SJSA1 (cell line): ENCODE results near the gene EVC. TPM values are rescaled to one million over a fixed set of nuclear protein-coding genes. Genes with fewer than 3 reads are reported as not detected.
"Not testable (repeated sequence)": the region's sequence is repeated elsewhere in the genome, so short reads cannot be mapped to it uniquely, and the experiment has no call there.

Experiments used
- DNase-seq, 2 experiments: peaks; one replicate each; pipeline ENCODE4 v3.0.0-alpha.2; 2015 to 2020; ENCODE audit warnings: low spot score in 2 of 2, low read depth in 1 of 2
- H3K27ac ChIP-seq: fragments of 250-450 bp; sonication (Bioruptor Pico); 2 replicates; pipeline ENCODE4 v1.5.1; 2020; ENCODE audit warnings: mild to moderate bottlenecking, moderate library complexity
- H3K27me3 ChIP-seq: fragments of 250-450 bp; sonication (Bioruptor Pico); replicated peaks from 2 replicates; pipeline ENCODE4 v1.5.1; 2020; ENCODE audit warnings: mild to moderate bottlenecking, moderate library complexity
- H3K36me3 ChIP-seq: fragments of 250-450 bp; sonication (Bioruptor Pico); 2 replicates; pipeline ENCODE4 v1.5.1; 2020; ENCODE audit warnings: mild to moderate bottlenecking
- H3K4me1 ChIP-seq: fragments of 250-450 bp; sonication (Bioruptor Pico); replicated peaks from 2 replicates; pipeline ENCODE4 v1.6.1; 2021; ENCODE audit warnings: mild to moderate bottlenecking
- H3K4me3 ChIP-seq: fragments of 250-450 bp; sonication (Bioruptor Pico); 2 replicates; pipeline ENCODE4 v1.5.1; 2020; ENCODE audit warnings: mild to moderate bottlenecking
- H3K9me3 ChIP-seq: fragments of 250-450 bp; sonication (Bioruptor Pico); replicated peaks from 2 replicates; pipeline ENCODE4 v1.5.1; 2020; ENCODE audit warnings: mild to moderate bottlenecking
- total RNA-seq: library from RNA; depleted of rRNA; stranded (reverse); fragments of >200 nt; shearing (Covaris generic); gene quantifications from 2 replicates; pipeline ENCODE4 v1.2.3, GENCODE V29; 2014

The EVC gene
- total RNA-seq, 1 experiment from 2014 or later = 10.0 TPM

DNA sequence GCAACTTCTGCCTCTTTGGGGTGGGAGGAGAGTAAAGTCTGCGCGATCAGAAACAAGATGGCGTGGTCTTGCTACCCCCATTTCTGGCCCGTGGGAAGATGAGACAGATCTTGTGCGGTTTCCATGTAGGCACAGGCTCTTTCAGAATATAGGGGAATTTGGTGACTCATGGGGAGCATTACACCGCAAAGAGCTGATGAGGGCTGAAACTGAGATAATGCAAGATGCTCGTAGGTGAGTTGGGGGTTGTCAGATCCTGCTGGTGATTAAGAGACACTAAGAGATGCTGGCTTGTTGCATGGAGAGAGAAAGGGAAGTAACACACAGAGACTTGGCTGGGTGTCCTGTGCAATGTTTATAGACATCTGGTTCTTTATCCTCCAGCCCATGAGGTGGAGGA lies 1.5 kb downstream of the EVC start:
- peaks cover 29% of the 10 kb centered on the region for H3K4me1 ChIP-seq
- peaks cover 4% of the 10 kb centered on the region for H3K36me3 ChIP-seq
- H3K27ac ChIP-seq = peak overlapping the region; percentile 74; the same call in 1 of the 2 replicates
- H3K4me3 ChIP-seq = no peak overlapping the region; the same call in 1 of the 2 replicates
- H3K9me3 ChIP-seq = no peaks in the 10 kb centered on the region
- no peaks in the 10 kb centered on the region for H3K27me3 ChIP-seq
- peak in 1 of 2 experiments; percentile 15 for DNase-seq

DNA sequence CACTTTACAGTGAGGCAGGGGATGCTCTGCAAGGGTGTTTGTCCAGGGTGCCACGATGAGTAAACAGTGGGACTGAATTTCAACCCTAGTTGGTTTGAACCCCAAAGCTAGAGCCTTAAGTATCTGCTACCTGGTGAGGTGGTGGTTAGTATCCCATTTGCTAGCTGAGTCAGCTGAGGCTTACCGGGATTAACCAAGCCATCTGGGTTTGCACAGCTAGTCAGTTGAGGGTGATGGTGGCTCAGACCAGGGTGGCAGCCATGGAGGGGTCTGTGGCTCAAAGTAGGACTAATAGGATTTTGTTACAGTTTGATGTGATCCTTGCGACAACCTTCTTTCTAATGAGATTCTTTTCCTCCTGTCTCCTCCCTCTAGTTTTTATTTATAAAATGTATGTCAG lies 1.9 kb downstream of the EVC start:
- Histone ChIP-seq H3K9me3 (no peaks in the 10 kb centered on the region), H3K4me3 (no peak overlapping the region), H3K36me3 (peaks cover 4% of the 10 kb centered on the region), H3K4me1 (peaks cover 25% of the 10 kb centered on the region), H3K27me3 (no peaks in the 10 kb centered on the region), H3K27ac (no peak overlapping the region)
- DNase-seq = no peak

DNA sequence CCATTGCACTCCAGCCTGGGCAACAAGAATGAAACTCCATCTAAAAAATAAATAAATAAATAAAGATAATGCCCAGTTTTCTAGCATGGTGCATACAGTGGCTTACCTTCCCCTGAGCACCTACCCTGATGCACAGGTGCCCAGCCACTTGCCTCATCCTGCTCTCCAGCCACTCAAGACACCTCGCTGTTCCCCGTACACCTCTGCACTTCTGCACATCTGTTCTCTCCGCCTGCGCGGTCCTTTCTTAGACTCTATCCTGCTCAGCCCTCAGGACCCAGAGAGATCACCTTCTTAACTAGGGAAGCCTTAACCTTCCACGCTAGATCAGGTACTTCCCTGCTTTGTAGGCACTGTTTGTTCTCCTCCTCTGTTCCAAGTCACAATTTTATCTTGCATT lies 2.9 kb downstream of the EVC start:
- H3K36me3 ChIP-seq = peaks cover 4% of the 10 kb centered on the region
- no peak overlapping the region for H3K27ac ChIP-seq
- no peaks in the 10 kb centered on the region for H3K9me3 ChIP-seq
- H3K4me1 ChIP-seq = peaks cover 20% of the 10 kb centered on the region
- no peaks in the 10 kb centered on the region for H3K27me3 ChIP-seq
- DNase-seq = no peak
- H3K4me3 ChIP-seq = no peak overlapping the region

DNA sequence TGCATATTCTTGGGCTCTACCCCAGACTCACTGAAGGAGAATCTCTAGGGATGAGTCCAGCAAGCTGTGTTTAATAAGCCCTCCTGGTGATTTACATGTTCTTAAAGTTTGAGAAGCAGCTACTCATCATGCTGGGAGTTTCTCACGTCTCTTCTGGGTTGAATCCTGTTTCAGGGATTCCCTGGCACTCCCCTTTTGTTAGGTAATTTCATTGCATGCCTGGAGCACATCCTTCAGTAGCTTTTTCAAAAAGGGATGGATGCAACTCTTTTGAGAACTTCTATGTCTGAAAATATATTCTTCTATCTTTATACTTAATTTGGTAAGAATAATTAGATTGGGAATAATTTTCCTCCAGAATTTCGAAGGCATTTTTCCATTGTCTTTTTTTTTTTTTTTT lies 4.4 kb downstream of the EVC start:
- peaks cover 32% of the 10 kb centered on the region for H3K4me1 ChIP-seq
- no peak for DNase-seq

DNA sequence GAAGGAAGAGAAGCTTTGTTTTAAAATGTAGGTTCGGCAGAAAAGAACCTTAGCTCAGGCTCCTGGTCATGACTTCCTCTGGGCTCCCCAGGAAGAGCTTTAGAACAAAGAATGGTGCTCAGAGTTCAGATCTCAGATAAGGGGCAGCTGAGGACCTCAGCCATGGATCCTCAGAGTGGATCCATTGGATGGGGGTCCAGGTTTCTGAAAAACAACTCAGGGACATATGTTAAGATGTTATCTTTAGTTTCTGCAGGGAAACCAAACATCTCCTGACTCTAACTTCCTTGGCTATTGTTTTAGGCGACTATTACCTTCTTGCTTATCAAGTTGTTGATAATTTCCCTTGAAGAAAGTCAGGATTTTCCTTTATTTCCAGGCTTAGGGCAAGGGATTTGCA lies 5.4 kb downstream of the EVC start:
- H3K27me3 ChIP-seq = no peaks in the 10 kb centered on the region
- DNase-seq = no peak
- no peak overlapping the region for H3K27ac ChIP-seq

More for the DNA sequence above, 4.4 kb downstream of the EVC start:
- Histone ChIP-seq H3K4me3 (no peak overlapping the region), H3K36me3 (peaks cover 4% of the 10 kb centered on the region), H3K9me3 (no peaks in the 10 kb centered on the region), H3K27ac (no peak overlapping the region), H3K27me3 (no peaks in the 10 kb centered on the region)

DNA sequence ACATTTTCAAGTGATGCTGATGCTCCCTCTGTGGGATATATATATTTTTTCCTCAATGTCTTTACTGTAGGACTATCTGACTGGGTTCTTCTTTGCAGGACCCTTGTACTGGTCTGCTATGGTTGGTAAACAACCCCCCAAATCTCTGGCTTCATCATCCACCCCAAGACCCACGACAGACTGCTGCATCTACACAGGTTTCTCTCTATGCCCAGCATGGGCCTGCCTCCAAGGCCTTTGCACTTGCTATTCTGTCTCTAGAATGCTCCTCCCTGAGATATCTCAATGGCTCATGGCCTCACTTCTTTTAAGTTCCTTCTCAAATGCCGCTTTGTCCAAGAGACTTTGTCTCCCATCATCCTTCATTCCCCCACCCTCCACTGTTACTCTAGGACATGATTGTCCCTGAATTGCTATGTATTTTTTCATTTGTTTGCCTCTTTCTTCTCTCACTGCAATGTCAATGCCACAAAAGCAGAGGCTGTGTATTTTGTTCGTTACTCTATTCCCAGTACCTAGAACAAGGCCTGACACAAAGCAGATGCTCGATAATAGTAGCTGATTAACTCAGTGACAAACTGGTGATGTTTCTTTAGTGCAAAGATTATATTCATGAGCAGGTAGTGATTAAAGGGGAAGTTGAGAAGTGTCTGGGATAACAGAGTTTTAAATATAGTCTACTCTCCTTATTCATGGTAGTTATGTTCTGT lies 6.6 kb downstream of the EVC start:
- no peak overlapping the region for H3K4me3 ChIP-seq
- H3K4me1 ChIP-seq = peaks cover 29% of the 10 kb centered on the region
- peaks cover 12% of the 10 kb centered on the region for H3K36me3 ChIP-seq
- no peaks in the 10 kb centered on the region for H3K27me3 ChIP-seq
- H3K27ac ChIP-seq = no peak overlapping the region
- H3K9me3 ChIP-seq = no peaks in the 10 kb centered on the region
- no peak for DNase-seq

More for the DNA sequence above, 5.4 kb downstream of the EVC start:
- H3K9me3 ChIP-seq = no peaks in the 10 kb centered on the region
- peaks cover 12% of the 10 kb centered on the region for H3K36me3 ChIP-seq
- peaks cover 27% of the 10 kb centered on the region for H3K4me1 ChIP-seq
- H3K4me3 ChIP-seq = no peak overlapping the region

DNA sequence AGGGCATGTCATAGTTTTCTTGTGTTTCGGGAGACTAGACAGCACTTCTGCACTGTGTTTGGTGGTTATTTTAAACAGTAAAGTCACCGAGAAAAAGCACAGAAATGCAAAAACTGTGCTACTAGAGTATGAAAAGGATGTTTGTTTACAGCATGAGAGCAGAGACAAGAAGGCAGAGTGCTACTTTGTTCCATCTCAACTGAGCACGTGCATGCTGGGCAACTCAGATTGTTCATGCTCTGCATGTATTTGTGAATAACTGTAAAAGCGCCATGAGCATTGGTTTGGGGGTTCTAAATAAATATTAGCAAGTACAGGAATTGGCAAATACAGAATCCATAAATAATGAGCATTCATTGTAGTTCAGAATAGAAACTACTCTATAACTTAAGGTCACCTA lies 7.4 kb downstream of the EVC start:
- no peak for DNase-seq
- Histone ChIP-seq H3K27me3 (no peaks in the 10 kb centered on the region), H3K4me1 (peaks cover 28% of the 10 kb centered on the region), H3K27ac (no peak overlapping the region), H3K9me3 (no peaks in the 10 kb centered on the region), H3K36me3 (peaks cover 12% of the 10 kb centered on the region), H3K4me3 (no peak overlapping the region)

DNA sequence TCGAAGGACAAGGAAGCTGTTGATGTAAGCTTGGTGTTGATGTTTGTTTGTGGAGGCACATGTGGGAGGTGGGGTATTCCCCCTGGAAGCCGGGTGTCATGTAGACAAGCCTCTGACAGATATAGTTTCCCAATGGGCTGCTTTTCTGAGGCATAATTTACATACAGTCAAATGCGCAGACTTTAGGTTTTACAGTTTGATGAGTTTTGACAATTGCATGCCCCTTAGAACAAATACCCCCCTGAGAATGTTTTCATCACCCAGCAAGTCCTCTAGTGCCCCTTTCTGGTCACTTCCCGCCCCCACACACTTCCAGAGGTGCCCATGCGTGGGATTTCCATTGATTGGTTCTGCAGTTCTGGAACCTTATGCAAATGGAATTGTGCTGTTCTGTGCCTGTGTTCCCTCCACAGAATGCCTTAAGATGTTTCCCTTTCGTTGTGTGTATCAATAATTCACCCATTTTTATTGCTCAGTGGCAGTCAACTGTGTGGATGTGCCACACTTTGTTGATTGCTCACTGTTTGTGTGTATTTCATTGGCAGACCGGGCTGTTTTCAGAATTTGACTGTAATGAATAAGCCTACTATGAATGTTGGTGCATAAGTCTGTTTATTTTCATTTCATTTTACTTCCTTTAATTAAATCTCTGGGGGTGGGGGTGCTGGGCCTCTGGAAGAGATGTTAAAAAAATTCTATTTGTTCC lies 8.5 kb downstream of the EVC start:
- no peaks in the 10 kb centered on the region for H3K27me3 ChIP-seq
- H3K27ac ChIP-seq = no peak overlapping the region
- H3K9me3 ChIP-seq = no peaks in the 10 kb centered on the region
- H3K36me3 ChIP-seq = peaks cover 12% of the 10 kb centered on the region
- peaks cover 28% of the 10 kb centered on the region for H3K4me1 ChIP-seq
- H3K4me3 ChIP-seq = no peak overlapping the region
- DNase-seq = peak in 1 of 2 experiments; percentile 19

DNA sequence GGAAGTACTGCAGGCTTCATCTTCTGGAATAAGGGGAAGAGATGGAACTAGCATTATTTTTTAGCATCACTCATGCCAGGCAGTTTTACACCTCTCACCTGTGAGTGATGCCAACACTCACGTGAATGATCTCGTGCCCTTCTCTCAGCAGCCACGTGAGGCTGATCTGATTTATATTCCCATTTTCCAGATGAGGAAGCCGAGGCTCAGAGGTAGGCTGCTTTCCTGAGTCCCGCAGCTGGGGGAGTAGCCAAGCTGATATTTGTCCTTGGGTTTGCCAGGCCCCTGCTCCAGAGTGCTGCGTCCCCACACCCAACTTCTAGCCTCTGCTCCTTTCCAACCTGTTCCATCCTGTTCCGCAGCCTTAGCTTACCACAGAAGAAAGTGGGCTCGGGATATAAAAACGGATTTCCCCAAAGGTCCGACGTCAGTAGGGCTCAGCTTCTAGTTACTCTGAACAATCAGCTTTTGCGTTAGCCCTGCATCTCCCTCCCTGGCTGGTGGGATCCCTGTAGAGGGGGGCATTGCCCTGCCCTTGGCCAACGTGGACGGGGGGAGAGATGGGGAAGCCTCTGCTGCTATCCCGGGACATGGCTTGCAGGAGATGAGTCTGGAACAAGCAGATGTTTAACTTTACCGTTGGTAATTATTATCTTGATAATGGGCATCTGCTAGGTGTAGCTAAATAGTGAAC lies 9.3 kb downstream of the EVC start:
- Histone ChIP-seq H3K9me3 (no peaks in the 10 kb centered on the region), H3K36me3 (peaks cover 9% of the 10 kb centered on the region), H3K4me3 (no peak overlapping the region), H3K4me1 (peaks cover 28% of the 10 kb centered on the region), H3K27me3 (no peaks in the 10 kb centered on the region), H3K27ac (no peak overlapping the region)
- DNase-seq = no peak

DNA sequence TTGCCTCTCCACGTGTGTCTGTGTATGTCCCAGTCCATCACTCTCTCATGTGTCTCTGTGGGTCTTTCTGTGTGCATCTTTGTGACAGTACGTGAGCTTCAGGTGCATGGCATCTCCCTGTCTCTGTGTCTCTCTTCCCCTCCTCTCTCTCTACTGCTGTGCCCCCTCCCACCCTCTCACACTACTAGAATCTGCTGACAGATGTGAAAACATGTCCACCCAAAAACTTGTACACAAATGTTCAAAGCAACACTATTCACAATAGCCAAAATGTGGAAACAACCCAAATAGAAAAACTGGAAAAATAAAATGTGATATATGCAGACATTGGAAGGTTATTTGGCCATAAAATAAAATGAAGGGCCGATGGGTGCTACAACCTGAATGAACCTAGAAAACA lies 10.0 kb downstream of the EVC start:
- H3K27ac ChIP-seq = no peak overlapping the region
- H3K4me1 ChIP-seq = peaks cover 28% of the 10 kb centered on the region
- no peak overlapping the region for H3K4me3 ChIP-seq
- no peak for DNase-seq
- peaks cover 8% of the 10 kb centered on the region; the same call in 1 of the 2 replicates for H3K36me3 ChIP-seq
- no peaks in the 10 kb centered on the region for H3K9me3 ChIP-seq
- H3K27me3 ChIP-seq = no peaks in the 10 kb centered on the region

DNA sequence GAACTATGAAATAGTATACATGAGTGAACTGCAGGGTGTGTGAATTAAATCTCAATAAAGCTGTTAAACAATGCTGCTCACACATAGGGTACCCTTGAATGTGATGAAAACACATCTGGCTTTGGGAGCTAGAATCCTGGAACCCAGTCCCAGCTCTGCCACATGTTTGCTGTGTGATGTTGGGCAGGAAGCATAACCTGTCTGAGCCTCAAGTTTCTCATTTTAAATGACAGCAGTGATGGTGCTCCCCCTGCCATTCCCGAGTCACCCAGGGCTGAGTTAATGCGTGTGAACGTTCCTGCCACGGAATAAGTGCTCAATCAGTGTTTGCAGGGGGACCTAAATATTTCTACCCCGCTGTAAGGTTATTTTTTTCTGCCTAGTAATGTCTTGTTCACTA lies 10.9 kb downstream of the EVC start:
- Histone ChIP-seq H3K9me3 (no peaks in the 10 kb centered on the region), H3K27ac (no peak overlapping the region), H3K4me3 (no peak overlapping the region), H3K36me3 (peaks cover 8% of the 10 kb centered on the region; the same call in 1 of the 2 replicates), H3K27me3 (no peaks in the 10 kb centered on the region), H3K4me1 (peaks cover 28% of the 10 kb centered on the region)
- DNase-seq = no peak

DNA sequence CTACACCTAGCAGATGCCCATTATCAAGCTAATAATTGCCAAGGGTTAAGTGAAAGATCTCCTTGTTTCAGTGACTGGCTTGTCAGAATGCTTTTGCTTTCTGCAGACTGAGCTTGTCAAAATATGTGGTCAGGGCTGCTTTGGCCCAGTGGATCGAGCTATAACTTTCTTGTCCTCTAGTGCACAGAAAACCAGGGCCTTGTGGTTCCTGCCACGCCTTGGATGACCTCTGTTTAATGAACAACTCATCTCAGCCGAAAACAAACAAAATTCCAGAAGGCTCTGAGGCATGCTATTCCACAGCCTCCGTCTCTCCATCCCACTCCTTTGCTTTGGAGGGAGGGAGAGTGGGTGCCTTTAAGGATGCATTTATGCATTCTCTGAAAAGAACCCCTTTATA lies 11.3 kb downstream of the EVC start:
- peak; percentile 28 to 53 for DNase-seq
- Histone ChIP-seq H3K4me1 (peaks cover 28% of the 10 kb centered on the region), H3K36me3 (peaks cover 8% of the 10 kb centered on the region; the same call in 1 of the 2 replicates), H3K27me3 (no peaks in the 10 kb centered on the region), H3K4me3 (no peak overlapping the region), H3K27ac (no peak overlapping the region), H3K9me3 (no peaks in the 10 kb centered on the region)

DNA sequence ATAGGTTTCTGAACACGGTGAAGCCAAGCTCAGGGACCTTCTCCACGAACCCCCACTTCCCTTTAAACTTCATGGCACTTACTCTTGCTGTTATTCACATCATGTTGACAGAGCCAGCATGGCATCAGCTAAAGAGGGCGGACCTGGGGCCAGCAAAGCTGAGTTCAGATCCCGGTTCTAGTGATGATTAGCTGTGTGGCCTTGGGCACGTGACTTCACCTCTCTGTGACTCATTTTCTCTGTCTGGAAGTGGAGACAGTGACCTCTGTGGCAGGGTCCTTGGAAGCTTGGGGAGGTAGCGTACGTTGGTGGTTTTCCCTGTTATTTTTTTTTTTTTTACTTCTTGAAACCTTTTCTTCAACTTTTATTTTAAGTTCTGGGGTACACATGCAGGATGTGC lies 13.4 kb downstream of the EVC start:
- no peak for DNase-seq
- H3K4me1 ChIP-seq = peaks cover 24% of the 10 kb centered on the region
- peaks cover 8% of the 10 kb centered on the region; the same call in 1 of the 2 replicates for H3K36me3 ChIP-seq
- H3K9me3 ChIP-seq = no peaks in the 10 kb centered on the region
- no peak overlapping the region for H3K27ac ChIP-seq
- no peak overlapping the region for H3K4me3 ChIP-seq
- H3K27me3 ChIP-seq = no peaks in the 10 kb centered on the region

DNA sequence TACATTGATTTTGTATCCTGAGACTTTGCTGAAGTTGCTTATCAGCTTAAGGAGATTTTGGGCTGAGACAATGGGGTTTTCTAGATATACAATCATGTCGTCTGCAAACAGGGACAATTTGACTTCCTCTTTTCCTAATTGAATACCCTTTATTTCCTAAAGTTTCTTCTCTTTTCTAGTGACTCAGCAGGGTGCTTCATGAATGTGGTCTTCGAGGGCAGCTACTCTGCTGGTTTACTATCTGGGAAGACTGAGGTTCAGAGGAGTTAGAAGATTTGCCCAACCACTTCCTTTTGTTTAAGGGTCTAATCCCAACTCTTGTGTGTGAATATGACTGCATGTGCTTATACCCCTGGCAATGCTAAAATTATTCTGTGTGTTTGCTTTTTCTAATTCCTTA lies 17.4 kb downstream of the EVC start:
- not testable (repeated sequence) for DNase-seq

More for the DNA sequence above, 17.4 kb downstream of the EVC start:
- not testable (repeated sequence) for H3K4me1 ChIP-seq, H3K9me3 ChIP-seq, H3K27me3 ChIP-seq, H3K4me3 ChIP-seq, H3K27ac ChIP-seq, H3K36me3 ChIP-seq
